ENCODE measurements around the gene LCLAT1.

GRCh38 chr2:30491225-30491624 is 44.2 kb downstream of the LCLAT1 start:
- TF ChIP-seq CTCF (conservative IDR thresholded peaks at IDR 0.05; ENCODE audit: low read depth, low read length) (no peak), POLR2A (IDR thresholded peaks at IDR 0.05; ENCODE audit: low read depth, low read length) (no peak), CEBPB (IDR thresholded peaks at IDR 0.05; ENCODE audit: low read depth, low read length) (no peak), MAZ (IDR thresholded peaks at IDR 0.05; ENCODE audit: borderline replicate concordance, low read depth, low read length) (no peak)
